Fibroblast of the aortic adventitia (primary cell): Measurements from ENCODE around the gene TRIM36. TPM values are rescaled to one million over a fixed set of nuclear protein-coding genes. Genes with fewer than 3 reads are reported as not detected.

Source experiments
- DNase-seq: peaks from one replicate; pipeline ENCODE4 v3.0.0-alpha.2; 2010; ENCODE audit warnings: low read depth
- H3K4me3 ChIP-seq: 2 replicates; pipeline ENCODE4 v1.5.1; 2011; ENCODE audit warnings: low read depth, mild to moderate bottlenecking, control low read depth, low read length, moderate library complexity
- total RNA-seq: library from RNA; depleted of rRNA; stranded (reverse); fragments of >200 nt; gene quantifications from 2 replicates; pipeline ENCODE4 v1.2.3, GENCODE V29; 2012; ENCODE audit warnings: low replicate concordance
- TF ChIP-seq, protein P1 (sequence below): IDR thresholded peaks from 2 replicates; pipeline ENCODE4 v1.5.1; 2011; ENCODE audit warnings: mild to moderate bottlenecking, low read length, control low read depth, inconsistent platforms; ENCODE audit not compliant: insufficient read depth

The TRIM36 gene
- total RNA-seq, 1 donor, result 0.36 TPM

DNA sequence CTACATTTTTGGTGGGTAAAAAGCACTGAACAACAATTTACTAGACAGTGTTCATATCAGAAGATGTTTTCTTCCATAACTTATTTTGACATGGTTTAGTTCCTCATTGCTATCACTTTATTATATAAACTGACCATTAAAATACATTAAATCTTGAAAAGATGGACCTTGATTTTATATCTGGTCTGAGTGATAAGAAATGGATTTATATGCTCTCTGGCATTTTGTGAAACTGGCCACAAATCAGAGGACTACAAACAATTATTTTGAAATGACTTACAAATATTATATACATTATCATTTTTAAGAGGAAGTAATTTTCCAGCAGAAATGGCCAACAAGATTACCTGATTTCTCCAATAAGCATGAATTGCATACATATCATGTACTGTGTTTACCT lies 23.6 kb upstream of the TRIM36 start:
- H3K4me3 ChIP-seq, result no peak overlapping the region
- no peak for DNase-seq
- TF ChIP-seq, protein P1, sequence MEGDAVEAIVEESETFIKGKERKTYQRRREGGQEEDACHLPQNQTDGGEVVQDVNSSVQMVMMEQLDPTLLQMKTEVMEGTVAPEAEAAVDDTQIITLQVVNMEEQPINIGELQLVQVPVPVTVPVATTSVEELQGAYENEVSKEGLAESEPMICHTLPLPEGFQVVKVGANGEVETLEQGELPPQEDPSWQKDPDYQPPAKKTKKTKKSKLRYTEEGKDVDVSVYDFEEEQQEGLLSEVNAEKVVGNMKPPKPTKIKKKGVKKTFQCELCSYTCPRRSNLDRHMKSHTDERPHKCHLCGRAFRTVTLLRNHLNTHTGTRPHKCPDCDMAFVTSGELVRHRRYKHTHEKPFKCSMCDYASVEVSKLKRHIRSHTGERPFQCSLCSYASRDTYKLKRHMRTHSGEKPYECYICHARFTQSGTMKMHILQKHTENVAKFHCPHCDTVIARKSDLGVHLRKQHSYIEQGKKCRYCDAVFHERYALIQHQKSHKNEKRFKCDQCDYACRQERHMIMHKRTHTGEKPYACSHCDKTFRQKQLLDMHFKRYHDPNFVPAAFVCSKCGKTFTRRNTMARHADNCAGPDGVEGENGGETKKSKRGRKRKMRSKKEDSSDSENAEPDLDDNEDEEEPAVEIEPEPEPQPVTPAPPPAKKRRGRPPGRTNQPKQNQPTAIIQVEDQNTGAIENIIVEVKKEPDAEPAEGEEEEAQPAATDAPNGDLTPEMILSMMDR, result no peak

DNA sequence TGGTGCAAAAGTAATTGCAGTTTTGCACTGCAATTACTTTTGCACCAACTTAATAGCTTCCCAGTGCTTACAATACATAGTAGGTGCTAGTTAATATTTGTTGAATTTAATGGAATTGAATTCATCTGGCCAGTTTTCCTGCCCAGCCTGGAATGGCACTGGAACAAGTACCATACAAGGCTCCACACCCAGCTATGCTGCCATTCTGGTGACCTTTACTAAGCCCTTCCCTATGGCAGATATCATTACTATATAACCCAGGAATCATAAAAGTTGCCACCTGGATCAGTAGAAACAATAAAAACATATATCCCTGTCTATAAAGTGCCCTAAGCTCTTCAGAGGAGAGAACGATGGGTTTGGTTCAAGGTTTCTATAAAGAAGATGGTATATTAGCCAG lies 22.4 kb upstream of the TRIM36 start:
- DNase-seq, result no peak
- TF ChIP-seq, protein P1, result no peak
- H3K4me3 ChIP-seq, result no peak overlapping the region

DNA sequence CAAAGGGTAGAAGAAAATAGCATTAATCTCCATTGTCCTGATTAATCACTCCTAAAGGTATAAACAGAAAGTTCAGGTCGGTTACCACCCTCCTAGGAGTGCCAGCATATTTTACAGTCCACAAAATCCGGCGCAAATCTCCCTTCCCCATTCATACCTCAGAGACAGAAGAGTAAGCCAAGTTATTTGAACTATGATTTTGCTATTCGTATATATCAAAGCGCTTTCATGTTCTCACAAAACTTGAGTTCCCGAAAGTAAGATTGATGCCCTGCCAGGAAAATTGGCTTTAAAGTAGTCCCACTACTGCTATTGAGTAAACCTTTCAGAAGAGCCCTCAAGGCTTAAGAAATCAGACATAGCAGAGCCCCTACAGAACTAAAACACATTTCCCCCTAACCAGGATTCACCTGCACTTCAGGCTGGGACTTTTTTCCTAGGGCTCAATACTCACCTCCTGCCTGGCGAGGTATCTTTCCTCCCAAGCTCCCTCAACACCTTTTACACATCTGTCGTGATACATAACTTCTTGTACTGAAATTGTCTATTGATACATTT lies 21.8 kb upstream of the TRIM36 start:
- DNase-seq, result no peak
- H3K4me3 ChIP-seq, result no peak overlapping the region
- TF ChIP-seq, protein P1, result no peak

DNA sequence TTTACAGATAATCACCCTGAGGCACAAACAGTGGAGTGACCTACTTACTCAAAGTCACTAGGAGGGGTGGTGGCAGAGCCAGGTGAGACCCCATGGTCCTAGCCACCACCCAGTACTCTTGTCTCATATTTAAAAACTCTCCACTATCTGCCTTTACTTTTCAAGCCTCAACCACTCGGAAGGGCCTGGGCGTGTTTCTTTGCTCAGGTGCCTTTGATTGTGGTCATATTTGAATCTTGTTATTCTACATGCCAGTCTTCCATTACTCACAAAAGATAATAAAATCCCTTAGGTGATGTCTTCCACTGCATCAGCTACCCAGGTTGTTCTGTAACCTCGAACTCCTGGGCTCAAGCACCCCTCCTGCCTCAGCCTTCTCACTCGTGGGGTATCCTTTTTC lies 20.7 kb upstream of the TRIM36 start:
- TF ChIP-seq, protein P1, result no peak
- H3K4me3 ChIP-seq, result no peak overlapping the region
- no peak for DNase-seq

DNA sequence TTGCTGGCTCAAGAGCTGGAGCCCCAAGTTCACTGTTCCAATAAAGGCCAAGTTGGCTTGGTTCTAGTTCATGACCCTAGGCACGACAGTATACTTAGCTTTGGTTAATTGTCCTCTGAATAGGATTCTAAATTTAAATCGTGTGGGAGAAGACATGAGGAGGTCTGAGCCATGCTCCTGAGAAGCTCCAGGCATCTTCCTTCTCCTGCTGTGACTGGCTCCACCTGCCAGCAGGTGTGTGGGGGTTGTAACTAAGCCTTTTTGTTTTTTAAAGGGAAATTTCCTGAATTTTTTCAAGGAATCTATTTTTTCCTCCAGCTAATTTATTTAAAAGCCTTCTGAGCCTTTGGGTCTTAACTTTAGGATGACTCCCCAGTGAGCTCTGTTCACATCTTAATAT lies 20.2 kb upstream of the TRIM36 start:
- DNase-seq, result no peak
- TF ChIP-seq, protein P1, result no peak

DNA sequence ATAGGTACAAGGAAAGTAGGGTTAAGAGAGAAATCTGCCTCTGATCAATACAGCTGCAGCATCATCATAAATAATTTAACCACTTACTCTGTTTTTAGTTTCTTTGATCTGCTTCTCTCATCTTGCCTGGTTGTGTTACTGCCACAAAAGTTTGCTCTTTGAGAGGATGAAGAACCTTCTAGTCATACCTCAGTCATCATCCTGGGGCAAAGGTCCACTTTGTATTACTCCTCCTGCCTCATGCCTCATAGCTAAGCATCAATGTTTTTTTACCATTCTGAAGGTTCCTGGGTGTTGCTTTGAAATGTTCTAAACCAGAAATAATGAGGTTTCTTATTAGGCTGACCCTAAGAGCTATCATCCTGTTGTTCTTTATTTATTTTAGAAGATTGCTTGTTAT lies 17.1 kb upstream of the TRIM36 start:
- no peak for DNase-seq
- TF ChIP-seq, protein P1, result no peak
- no peak overlapping the region for H3K4me3 ChIP-seq

More for the DNA sequence above, 20.2 kb upstream of the TRIM36 start:
- H3K4me3 ChIP-seq, result no peak overlapping the region

DNA sequence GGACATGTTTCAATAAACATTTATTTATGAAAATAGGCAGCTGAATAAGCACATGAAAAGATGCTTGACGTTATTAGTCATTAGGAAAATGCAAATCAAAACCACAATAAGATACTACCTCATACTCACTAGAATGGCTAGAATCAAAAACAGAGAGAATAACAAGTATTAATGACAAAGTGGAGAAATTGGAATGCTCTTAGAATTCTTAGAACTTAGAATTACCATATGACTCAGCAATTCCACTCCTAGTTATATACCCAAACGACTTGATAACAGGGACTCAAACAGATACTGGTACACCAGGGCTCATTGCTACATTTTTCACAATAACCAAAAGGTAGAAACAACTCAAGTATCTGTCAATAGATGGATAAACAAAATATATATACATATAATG lies 15.1 kb upstream of the TRIM36 start:
- no peak for DNase-seq

More for the DNA sequence above, 15.1 kb upstream of the TRIM36 start:
- H3K4me3 ChIP-seq, result no peak overlapping the region
- TF ChIP-seq, protein P1, result no peak
